ENCODE data around the gene BAIAP2.
"Not testable (repeated sequence)": the region's sequence is repeated elsewhere in the genome, so short reads cannot be mapped to it uniquely, and the experiment has no call there.

The BAIAP2 gene

DNA sequence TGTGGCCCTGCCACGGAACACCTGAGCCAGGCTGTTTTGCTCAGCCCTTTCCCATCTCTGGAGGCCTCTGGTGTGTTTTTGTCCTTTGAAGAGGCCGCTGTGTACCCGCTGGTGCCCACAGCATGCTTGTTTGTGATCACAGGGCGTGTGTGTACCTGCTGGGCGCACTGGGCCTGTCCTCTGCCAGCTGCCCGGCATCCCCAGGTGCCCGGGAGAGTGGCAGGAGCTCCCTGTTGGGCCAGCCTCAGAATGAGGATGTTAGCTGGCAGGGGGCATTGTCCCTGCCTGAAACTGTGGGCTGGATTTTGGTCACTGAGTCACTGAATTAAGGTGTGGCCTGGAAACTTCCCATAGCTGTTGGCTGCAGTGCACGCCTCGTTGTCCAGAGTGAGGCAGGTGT, 31.1 kb downstream of the BAIAP2 start:
- DNase-seq (ENCODE audit: low read depth in 2 of 3, low spot score in 1 of 3), result no peak

DNA sequence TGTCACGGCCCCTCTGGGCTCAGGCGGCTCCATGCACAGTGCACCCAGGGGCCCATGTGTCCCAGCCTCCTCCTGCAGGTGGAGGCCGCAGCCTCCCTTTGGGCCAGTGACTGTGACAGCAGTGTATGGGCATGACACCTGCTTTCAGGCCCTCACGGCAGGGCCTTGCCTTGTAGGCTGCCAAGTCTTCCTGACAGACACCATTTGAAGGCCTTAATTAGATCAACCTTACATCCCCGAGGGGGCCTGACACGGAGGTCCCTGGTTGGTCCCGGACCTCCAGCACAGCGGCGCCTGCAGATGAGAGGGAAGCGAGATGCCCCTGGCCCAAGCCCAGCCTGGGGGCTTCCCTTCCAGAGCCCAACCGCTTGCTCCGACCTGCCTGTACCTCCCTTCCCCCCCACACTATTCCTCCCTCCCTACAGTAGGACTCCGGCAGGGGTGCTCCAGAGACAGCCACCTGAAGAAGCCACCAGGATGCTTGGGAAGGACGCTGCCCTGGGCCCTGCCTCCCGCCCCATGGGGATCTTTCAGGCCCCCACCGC, 31.9 kb downstream of the BAIAP2 start:
- DNase-seq (ENCODE audit: low read depth in 2 of 3, low spot score in 1 of 3), result no peak

GRCh38 chr17:81067391-81067811, 32.5 kb downstream of the BAIAP2 start:
- no peak for DNase-seq (ENCODE audit: low read depth in 2 of 3, low spot score in 1 of 3)

DNA sequence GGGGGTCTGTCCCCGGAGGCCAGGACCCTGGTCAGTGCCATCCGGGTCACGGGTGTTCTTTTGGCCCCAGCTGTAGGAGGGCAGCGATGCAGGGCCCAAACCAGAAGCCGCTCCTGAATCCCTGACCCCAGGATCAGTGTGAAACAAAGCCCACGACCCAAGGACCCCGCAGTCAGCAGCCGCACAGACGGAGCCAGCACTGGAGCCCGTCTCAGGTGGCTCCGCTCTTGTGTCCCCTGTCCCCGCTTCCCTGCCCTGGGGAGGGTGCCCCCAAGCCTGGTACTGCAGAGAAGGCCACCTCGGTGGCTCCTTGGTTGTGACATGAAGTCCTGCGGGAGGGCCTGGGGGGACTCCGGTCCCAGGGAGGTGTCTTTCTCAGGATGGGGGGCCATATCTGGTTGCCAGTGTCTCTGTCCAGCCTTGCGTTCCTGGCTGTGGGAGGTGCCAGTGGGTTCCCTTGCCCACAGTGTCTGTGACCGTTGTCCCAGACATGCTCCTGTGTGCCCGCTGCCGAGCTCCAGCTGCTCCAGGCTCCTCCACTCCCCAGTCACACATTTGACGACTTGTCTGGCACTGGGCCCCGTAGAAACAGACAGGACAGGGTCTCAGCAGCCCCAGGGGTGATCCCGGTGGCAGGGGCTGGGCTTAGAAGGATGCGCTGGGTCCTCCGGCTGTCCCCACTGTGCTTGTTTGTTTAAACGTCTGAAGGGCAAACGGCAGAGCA, 33.6 kb downstream of the BAIAP2 start:
- DNase-seq (ENCODE audit: low read depth in 2 of 3, low spot score in 1 of 3), result no peak

DNA sequence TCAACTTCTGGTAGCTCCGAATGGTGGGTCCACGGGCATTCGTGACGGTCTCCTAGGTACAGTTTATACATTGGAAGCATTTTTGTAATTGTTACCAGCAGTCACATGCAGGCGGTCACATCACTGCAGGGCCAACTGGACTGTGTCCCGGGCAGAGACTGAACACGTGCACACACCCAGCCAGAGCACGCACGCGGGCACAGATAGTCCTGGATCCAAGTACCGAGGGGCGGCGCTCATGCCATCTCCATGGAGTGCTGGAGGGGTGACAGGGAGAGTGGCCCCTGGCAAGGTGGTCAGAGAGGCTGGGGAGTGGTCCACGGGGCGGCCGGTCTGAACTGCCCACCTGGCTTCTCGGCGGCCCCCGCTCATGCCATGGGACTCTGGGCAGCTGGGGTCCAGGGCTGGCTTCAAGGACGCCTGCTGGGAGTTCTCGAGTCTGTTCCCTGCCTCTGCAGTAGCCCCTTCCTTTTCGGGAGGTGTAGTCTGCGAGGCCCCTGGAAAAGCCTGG, 34.2 kb downstream of the BAIAP2 start:
- no peak for DNase-seq (ENCODE audit: low read depth in 2 of 3, low spot score in 1 of 3)

- no peak for DNase-seq (ENCODE audit: low read depth in 2 of 3, low spot score in 1 of 3)
Measured at GRCh38 chr17:81070541-81071246, 35.7 kb downstream of the BAIAP2 start.

- no peak for DNase-seq (ENCODE audit: low read depth in 2 of 3, low spot score in 1 of 3)
Measured at GRCh38 chr17:81071761-81072741, 37.1 kb downstream of the BAIAP2 start.

DNA sequence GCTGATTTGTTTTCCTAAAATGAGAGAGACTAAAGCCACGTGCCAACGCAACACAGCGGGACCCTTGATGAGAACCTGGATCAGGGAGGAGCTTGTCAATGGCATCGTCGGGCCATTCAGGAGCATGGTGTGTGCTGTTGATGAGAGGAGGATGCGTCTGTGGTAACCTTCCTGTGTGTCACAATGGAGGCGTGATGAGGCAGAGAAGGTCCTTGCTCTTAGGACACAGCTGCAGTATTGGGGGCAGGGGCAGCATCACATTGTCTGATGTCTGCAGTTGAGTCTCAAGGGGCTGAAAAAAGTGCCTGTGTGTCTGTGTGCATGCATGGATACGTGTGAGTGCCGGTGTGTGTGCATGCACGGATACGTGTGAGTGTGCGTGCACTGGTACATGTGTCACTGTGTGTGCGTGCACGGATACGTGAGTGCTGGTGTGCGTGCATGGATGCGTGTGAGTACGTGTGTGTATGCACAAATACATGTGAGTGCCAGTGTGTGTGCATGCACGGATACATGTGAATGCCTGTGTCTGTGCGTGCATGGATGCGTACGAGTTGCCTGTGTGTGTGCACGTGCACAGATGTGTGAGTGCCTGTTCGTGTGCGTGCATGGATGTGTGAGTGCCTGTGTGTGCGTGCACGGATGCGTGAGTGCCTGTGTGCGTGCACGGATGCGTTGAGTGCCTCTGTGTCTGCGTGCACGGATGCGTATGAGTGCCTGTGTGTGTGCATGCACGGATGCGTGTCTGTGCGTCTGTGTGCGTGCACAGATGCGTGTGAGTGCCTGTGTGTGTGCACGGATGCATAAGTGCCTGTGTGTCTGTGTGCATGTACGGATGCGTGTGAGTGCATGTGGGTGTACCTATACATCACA, 39.3 kb downstream of the BAIAP2 start:
- DNase-seq (ENCODE audit: low read depth in 2 of 3, low spot score in 1 of 3), result no peak

GRCh38 chr17:81074875-81075274, 39.9 kb downstream of the BAIAP2 start:
- DNase-seq (ENCODE audit: low read depth in 2 of 3, low spot score in 1 of 3), result no peak

DNA sequence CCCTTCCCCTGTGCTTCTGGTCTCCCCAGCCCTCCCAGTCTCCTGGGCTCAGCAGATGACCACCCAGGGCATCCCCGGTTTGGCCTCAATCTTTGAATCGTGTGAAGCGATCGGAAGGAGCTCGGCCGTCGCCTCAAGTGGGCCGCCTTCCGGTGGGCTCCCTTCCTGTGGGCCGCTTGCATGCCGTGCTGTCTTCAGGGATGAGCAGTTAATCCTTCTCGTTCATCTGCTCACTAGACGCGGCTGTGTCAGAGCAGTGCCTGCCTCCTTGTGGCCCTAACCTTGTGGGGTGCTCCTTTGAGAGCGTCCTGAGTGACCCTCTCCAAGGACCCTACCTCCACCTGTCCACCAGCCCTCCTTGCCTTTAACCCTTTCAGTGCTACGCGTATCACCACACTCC, 40.4 kb downstream of the BAIAP2 start:
- DNase-seq (ENCODE audit: low read depth in 2 of 3, low spot score in 1 of 3), result no peak

DNA sequence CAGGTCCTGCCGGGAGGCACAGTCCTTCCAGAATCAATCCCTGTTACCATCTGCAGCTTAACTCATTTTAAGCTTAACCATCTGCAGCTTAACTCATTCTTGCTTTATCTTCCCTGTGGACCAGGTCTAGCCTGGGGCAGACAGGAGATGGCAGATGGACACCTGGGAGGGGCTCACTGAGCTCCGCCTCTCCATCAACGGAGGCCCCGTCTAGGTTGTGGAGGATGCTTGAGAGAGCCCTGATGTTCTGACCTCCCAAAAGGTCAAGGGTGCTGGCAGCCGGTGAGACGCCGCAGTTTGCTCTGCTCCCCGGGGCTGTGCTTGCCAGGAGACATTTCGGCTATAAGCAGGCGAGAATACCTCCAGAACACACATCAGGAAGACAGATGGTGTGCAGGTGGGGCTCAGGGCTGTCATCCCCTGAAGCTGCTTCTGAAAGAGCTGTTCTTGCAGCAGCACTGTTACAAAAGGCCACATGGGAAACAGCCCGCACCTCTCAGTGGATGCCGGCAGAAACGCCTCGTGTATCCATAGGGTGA, 41.3 kb downstream of the BAIAP2 start:
- DNase-seq (ENCODE audit: low read depth in 2 of 3, low spot score in 1 of 3), result no peak

GRCh38 chr17:81078026-81078913, 43.3 kb downstream of the BAIAP2 start:
- not testable (repeated sequence) for DNase-seq (ENCODE audit: low read depth in 2 of 3, low spot score in 1 of 3)

DNA sequence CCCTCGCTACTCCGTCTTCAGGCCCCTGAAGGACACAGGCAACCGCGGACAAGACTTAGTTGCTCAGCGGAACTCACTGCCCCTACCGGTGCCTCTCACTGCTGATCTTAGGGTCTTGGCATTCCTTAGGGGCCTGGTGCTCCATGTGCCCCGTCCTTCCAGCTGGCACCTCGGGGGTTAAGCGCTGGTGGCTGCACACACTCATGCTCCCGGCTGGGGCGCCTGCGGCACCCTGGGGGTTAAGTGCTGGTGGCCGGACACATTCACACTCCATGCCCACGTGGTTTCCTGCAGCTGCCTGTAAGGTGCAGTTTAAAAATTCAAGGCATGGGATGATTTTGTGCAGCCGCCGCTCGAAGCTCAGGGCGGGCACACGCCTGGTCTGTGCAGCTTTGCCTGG, 45.1 kb downstream of the BAIAP2 start:
- no peak for DNase-seq (ENCODE audit: low read depth in 2 of 3, low spot score in 1 of 3)

DNA sequence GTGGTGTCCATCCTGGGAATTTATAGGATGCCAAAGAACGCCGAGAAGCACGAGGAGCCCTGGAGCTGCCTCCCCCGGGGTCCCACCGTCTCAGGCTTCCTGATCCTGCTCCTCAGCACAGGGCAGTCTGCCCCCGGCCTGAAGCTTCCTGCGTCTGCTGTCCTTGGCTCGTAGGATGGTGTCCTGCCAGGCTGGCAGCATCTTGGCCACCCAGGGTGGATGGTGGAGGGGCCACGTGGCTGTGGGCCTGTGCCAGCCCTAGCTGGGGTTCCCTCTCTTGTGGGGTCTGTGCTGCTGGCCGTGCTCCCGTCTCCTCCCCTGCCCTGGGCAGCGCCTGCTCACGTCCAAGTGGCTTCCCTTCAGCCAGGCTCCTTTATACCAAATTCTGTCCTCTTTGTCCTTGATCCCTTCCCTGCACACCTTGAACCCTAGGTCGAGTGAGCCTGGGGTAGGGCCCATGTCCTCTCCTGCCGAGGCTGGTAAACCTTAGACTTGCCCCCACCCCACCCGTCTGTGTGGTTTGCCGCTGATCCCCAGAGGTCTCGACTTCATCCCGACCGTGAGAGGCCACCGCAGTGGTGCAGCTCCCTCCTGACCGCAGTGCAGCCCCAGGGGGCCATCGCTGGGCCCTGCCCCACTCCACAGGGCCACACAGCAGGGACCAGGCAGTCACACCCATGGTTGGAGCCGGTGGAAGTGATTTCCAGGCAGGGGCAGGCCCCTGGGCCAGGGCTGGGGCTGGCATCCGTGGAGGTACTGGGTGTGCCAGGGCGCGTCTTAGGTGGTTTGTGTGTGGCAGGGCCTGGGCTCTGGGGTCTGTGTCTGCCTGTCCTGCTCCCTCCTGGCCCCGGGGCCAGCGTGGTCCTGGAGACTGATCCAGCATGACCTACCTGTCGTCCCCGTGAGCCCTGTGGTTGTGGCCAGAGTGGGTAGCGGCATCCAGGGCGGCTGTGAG, 46.5 kb downstream of the BAIAP2 start:
- DNase-seq (ENCODE audit: low read depth in 2 of 3, low spot score in 1 of 3), result no peak

GRCh38 chr17:81082177-81083073, 47.5 kb downstream of the BAIAP2 start:
- no peak for DNase-seq (ENCODE audit: low read depth in 2 of 3, low spot score in 1 of 3)

- no peak for DNase-seq (ENCODE audit: low read depth in 2 of 3, low spot score in 1 of 3)
Measured at GRCh38 chr17:81083125-81083765, 48.3 kb downstream of the BAIAP2 start.

All from stimulated activated CD4-positive, alpha-beta T cell treated with anti-CD3 and anti-CD28 coated beads, Interleukin-12 subunit alpha, Interleukin-12 subunit beta, amount 100 ng/mL, for 48 hours (primary cell).